ENCODE measurements around the gene CD59. TPM values are rescaled to one million over a fixed set of nuclear protein-coding genes. Genes with fewer than 3 reads are reported as not detected.

The CD59 gene
- total RNA-seq, 4 donors from 2014 or later = 476 to 717 (median 695) TPM

DNA sequence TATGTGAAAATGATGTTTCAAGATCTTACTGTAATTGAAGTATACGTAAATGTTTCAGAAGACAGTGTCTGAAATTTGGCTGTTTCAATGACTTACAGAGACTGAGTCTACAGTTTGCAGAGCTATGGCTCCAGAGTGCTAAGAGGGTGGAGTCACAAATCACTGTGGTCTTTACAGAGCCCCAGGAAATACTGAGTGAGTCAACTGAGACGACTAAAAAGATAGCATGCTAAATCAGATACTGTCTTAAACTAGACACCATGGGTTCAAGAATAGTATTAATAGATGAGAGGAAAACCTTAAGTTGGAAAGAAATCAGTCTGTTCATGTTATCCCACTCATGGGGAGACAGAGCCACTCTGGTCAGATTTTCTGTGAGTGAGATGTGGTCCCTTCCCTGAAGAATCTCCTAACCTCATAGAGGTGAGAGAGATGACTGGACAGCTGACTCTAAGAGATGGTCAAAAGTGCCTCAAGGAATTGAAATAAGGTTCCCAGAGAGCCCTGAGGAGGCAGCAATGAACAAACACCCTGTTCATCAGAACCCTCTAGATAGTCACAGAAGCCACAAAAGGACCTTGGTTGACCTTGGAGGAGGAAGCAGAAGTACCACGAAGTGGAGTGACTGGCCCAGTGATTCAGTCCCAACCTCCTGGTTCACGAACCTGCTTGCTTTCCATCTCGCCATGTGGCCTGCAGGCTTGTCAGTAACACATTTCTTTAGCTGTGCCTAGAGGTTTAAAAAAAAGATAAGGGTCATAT lies 65.8 kb downstream of the CD59 start:
- no peaks in the 10 kb centered on the region for H3K9me3 ChIP-seq
- no peak overlapping the region for H3K4me3 ChIP-seq
- no peak for DNase-seq
- TF ChIP-seq CTCF (IDR thresholded peaks at IDR 0.05 in 4 of 5, conservative IDR thresholded peaks at IDR 0.05 in 1 of 5) (no peak), POLR2A (IDR thresholded peaks at IDR 0.05) (no peak)
- H3K27me3 ChIP-seq = no peaks in the 10 kb centered on the region
- in situ Hi-C loops (cut with MboI; ENCODE audit: low sequenced_read_pairs in 4 of 4) (no loop called here), intact Hi-C loops (cut with DNase I; ENCODE audit: low total_unique reads) (no loop called here)
- H3K4me1 ChIP-seq = peaks cover 8 to 13% of the 10 kb centered on the region in 2 donors
- H3K36me3 ChIP-seq = no peaks in the 10 kb centered on the region
- ATAC-seq = no peak
- H3K27ac ChIP-seq = no peak overlapping the region

DNA sequence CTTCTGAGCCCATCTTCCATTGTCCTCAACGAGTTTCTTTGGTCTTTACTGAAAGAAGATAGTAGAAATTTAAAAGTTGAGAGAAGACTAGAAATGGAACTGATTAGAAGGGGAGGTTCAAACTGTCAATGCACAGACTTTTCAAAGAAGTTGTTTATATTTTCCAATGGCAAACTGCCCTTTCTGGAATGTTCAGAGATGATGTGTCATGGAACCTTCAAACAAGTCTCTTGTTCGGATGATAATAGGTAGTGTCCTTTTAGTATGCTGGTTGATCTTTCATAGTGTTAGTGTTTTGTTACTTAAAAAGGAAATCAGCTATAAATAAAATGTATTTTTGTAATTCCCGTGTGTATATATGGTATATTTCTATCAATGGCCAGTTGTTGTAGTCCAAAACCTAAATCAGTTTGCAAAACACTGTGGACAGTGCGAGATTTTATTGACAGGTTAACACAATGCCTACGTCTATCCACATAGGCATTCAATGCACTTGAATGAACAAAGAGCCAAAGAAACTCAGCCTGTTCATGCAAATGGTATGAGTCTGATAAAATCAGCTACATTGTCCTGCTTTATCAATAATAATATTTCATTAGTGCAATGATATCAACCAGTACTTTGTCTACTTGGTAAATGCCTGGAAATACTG lies 66.5 kb downstream of the CD59 start:
- no peaks in the 10 kb centered on the region for H3K9me3 ChIP-seq
- no peaks in the 10 kb centered on the region for H3K27me3 ChIP-seq
- no peak for TF ChIP-seq POLR2A (IDR thresholded peaks at IDR 0.05)
- TF ChIP-seq CTCF (IDR thresholded peaks at IDR 0.05 in 4 of 5, conservative IDR thresholded peaks at IDR 0.05 in 1 of 5) = no peak
- no peak overlapping the region for H3K27ac ChIP-seq
- no peaks in the 10 kb centered on the region for H3K36me3 ChIP-seq
- H3K4me1 ChIP-seq = peaks cover 8 to 13% of the 10 kb centered on the region in 2 donors
- no peak for ATAC-seq
- no peak for DNase-seq
- H3K4me3 ChIP-seq = no peak overlapping the region
- intact Hi-C loops (cut with DNase I; ENCODE audit: low total_unique reads) = no loop called here
- in situ Hi-C loops (cut with MboI; ENCODE audit: low sequenced_read_pairs in 4 of 4) = no loop called here

DNA sequence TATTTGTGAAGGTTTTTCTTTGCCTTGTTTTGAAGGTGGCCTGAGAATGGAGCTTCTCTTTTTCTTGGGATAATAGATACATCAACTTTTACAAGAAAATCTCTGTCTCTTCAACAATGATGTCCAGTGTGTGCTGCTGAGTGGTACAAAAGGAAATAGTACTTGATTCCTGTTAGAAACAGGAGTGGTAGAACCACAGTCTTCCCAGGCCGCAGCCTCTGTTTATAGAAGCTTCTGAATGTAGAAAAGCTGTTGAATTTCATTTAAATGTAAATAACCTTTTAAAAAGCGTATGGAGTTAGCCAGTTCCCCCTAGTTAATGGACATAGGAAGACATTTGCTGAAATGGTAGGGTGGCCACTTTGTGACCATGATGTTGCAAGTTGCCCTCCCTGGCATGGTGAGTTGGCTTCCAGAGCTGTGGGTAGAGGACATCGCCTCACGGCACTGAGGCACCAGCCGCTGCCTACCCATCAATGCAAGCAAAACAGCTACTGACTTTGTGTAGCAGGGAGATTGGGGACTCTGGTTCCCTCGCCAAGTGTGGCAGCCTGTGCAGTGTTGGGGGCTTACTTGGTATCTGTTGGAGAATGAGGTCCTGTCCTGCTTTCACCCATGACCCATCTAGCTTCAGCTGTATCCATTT lies 67.1 kb downstream of the CD59 start:
- no peak for ATAC-seq
- TF ChIP-seq POLR2A (IDR thresholded peaks at IDR 0.05) = no peak
- no peak for TF ChIP-seq CTCF (IDR thresholded peaks at IDR 0.05 in 4 of 5, conservative IDR thresholded peaks at IDR 0.05 in 1 of 5)

DNA sequence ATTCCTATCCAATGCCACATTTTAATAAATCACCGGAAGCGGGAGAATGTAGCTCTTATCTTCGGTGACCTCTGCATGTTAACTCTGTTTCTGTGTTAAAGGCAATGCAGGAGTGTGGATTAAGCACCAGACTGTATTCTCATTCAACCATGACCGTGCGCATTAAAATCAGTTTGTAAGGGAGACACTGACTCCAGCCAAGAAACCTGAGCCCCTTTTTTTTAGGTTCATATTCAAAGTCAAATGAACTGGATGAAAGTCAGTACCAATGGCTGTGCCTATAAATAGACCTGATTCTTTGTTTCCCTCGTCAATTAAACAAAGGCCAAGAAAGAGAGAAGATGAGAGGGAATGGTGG lies 67.8 kb downstream of the CD59 start:
- H3K27me3 ChIP-seq = no peaks in the 10 kb centered on the region
- H3K36me3 ChIP-seq = no peaks in the 10 kb centered on the region
- no peak overlapping the region for H3K4me3 ChIP-seq
- no peak for TF ChIP-seq CTCF (IDR thresholded peaks at IDR 0.05 in 4 of 5, conservative IDR thresholded peaks at IDR 0.05 in 1 of 5)
- no peak for TF ChIP-seq POLR2A (IDR thresholded peaks at IDR 0.05)
- H3K27ac ChIP-seq = no peak overlapping the region
- peaks cover 8 to 13% of the 10 kb centered on the region in 2 donors for H3K4me1 ChIP-seq
- ATAC-seq (no peak), DNase-seq (no peak)
- in situ Hi-C loops (cut with MboI; ENCODE audit: low sequenced_read_pairs in 4 of 4) (no loop called here), intact Hi-C loops (cut with DNase I; ENCODE audit: low total_unique reads) (no loop called here)
- no peaks in the 10 kb centered on the region for H3K9me3 ChIP-seq

More for the DNA sequence above, 67.1 kb downstream of the CD59 start:
- Histone ChIP-seq H3K4me3 (no peak overlapping the region), H3K36me3 (no peaks in the 10 kb centered on the region), H3K4me1 (peaks cover 8 to 13% of the 10 kb centered on the region in 2 donors), H3K9me3 (no peaks in the 10 kb centered on the region), H3K27ac (no peak overlapping the region), H3K27me3 (no peaks in the 10 kb centered on the region)
- in situ Hi-C loops (cut with MboI; ENCODE audit: low sequenced_read_pairs in 4 of 4) = no loop called here
- no peak for DNase-seq
- intact Hi-C loops (cut with DNase I; ENCODE audit: low total_unique reads) = no loop called here
